Fibroblast of lung (primary cell): ENCODE measurements around the gene IL11RA. TPM values are rescaled to one million over a fixed set of nuclear protein-coding genes. Genes with fewer than 3 reads are reported as not detected.

Experiments used
- DNase-seq, 2 donors: peaks; one replicate each; pipeline versions ENCODE4 v3.0.0 to v3.0.0-alpha.2; 2010; ENCODE audit warnings: low read depth in 2 of 2
- H2AFZ ChIP-seq: 2 replicates; pipeline ENCODE4 v1.5.1; 2012; ENCODE audit warnings: low read length, control low read depth, inconsistent platforms
- H3K27ac ChIP-seq: 2 replicates; pipeline ENCODE4 v1.5.1; 2011; ENCODE audit warnings: low read length, control low read depth; ENCODE audit not compliant: insufficient read depth
- H3K27me3 ChIP-seq: 2 replicates; pipeline ENCODE4 v1.5.1; 2011; ENCODE audit warnings: mild to moderate bottlenecking, low read length; ENCODE audit not compliant: control insufficient read depth, insufficient read depth
- H3K36me3 ChIP-seq: 2 replicates; pipeline ENCODE4 v1.5.1; 2011; ENCODE audit warnings: low read length; ENCODE audit not compliant: control insufficient read depth, insufficient read depth
- H3K4me1 ChIP-seq: 2 replicates; pipeline ENCODE4 v1.5.1; 2011; ENCODE audit warnings: low read length; ENCODE audit not compliant: control insufficient read depth, insufficient read depth; ENCODE audit errors: extremely low read depth
- H3K4me2 ChIP-seq: 2 replicates; pipeline ENCODE4 v1.5.1; 2011; ENCODE audit warnings: low read length, control low read depth; ENCODE audit not compliant: insufficient read depth; ENCODE audit errors: extremely low read depth
- H3K4me3 ChIP-seq, 4 experiments: fragments of 200-600 bp in 1 of 4; sonication (generic) in 1 of 4; replicated peaks in 1 of 4; 2 replicates each; pipeline ENCODE4 v1.5.1; 2011 to 2016; ENCODE audit warnings: low read length in 4 of 4, low read depth in 3 of 4, mild to moderate bottlenecking in 3 of 4, control low read depth in 2 of 4, inconsistent platforms in 1 of 4, mixed read lengths in 1 of 4; ENCODE audit not compliant: insufficient read depth in 1 of 4; ENCODE audit errors: control extremely low read depth in 1 of 4
- H3K79me2 ChIP-seq: 2 replicates; pipeline ENCODE4 v1.5.1; 2012; ENCODE audit warnings: mild to moderate bottlenecking, low read length, inconsistent platforms; ENCODE audit not compliant: control insufficient read depth, insufficient read depth
- H3K9ac ChIP-seq: 2 replicates; pipeline ENCODE4 v1.5.1; 2011; ENCODE audit warnings: mild to moderate bottlenecking, low read length, control low read depth; ENCODE audit not compliant: insufficient read depth
- H3K9me3 ChIP-seq: 2 replicates; pipeline ENCODE4 v1.5.1; 2012; ENCODE audit warnings: low read depth, low read length; ENCODE audit not compliant: control insufficient read depth, insufficient read depth
- H4K20me1 ChIP-seq: 2 replicates; pipeline ENCODE4 v1.5.1; 2011; ENCODE audit warnings: low read length; ENCODE audit not compliant: control insufficient read depth, insufficient read depth; ENCODE audit errors: extremely low read depth
- EZH2 ChIP-seq: IDR thresholded peaks from 2 replicates; pipeline ENCODE4 v1.5.1; 2012; ENCODE audit warnings: low read length, control low read depth, mild to moderate bottlenecking; ENCODE audit errors: missing control alignments
- polyA plus RNA-seq, 2 donors: library from polyadenylated mRNA; depleted of rRNA in 1 of 2; stranded (reverse) in 1 of 2; unstranded in 1 of 2; fragments of >200 nt; gene quantifications; 2 replicates each; pipeline ENCODE4 v1.2.1, GENCODE V29; 2011 to 2012; ENCODE audit warnings: missing spikeins in 1 of 2
- total RNA-seq: library from RNA; depleted of rRNA; stranded (reverse); fragments of >200 nt; gene quantifications from 2 replicates; pipeline ENCODE4 v1.2.1, GENCODE V29; 2014
- TF ChIP-seq, protein P1 (sequence below), 2 donors: IDR thresholded peaks in 1 of 2; conservative IDR thresholded peaks in 1 of 2; 1 replicate in 1 of 2; 2 replicates in 1 of 2; pipeline ENCODE4 v1.5.1; 2011 to 2012; ENCODE audit warnings: low read length in 2 of 2, control low read depth in 1 of 2, inconsistent platforms in 1 of 2, low read depth in 1 of 2, mild to moderate bottlenecking in 1 of 2

IL11RA gene
- total and polyA plus RNA-seq, 2 donors (not counting 1 experiment from before 2014, with no cell fraction given), result 5.0 to 6.9 TPM

DNA sequence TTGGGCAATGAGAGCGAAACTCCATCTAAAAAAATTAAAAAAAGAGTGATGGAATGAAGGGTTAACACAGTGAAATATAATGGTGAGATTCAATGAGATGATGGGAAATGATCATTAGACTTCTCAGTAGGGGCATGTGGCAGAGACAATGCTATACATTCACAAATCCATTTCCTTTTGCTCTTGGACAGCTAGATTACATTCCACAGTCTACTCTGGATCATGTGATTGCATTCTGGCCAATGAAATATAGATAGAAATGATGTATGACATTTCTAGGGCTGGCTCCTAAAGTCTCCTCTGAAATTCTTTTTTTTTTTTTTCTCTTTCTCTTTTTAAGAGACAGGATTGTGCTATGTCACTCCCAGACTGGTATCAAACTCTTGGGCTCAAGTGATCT is 9.3 kb upstream of the IL11RA start:
- Histone ChIP-seq H3K79me2 (peaks cover 5% of the 10 kb centered on the region), H3K36me3 (no peaks in the 10 kb centered on the region), H4K20me1 (no peaks in the 10 kb centered on the region), H2AFZ (no peak overlapping the region), H3K27me3 (no peaks in the 10 kb centered on the region), H3K4me2 (no peak overlapping the region), H3K4me1 (peaks cover 13% of the 10 kb centered on the region), H3K4me3 (no peak overlapping the region), H3K27ac (no peak overlapping the region), H3K9me3 (no peaks in the 10 kb centered on the region), H3K9ac (no peak overlapping the region)
- DNase-seq, result no peak
- TF ChIP-seq EZH2, result no peak
- TF ChIP-seq, protein P1, sequence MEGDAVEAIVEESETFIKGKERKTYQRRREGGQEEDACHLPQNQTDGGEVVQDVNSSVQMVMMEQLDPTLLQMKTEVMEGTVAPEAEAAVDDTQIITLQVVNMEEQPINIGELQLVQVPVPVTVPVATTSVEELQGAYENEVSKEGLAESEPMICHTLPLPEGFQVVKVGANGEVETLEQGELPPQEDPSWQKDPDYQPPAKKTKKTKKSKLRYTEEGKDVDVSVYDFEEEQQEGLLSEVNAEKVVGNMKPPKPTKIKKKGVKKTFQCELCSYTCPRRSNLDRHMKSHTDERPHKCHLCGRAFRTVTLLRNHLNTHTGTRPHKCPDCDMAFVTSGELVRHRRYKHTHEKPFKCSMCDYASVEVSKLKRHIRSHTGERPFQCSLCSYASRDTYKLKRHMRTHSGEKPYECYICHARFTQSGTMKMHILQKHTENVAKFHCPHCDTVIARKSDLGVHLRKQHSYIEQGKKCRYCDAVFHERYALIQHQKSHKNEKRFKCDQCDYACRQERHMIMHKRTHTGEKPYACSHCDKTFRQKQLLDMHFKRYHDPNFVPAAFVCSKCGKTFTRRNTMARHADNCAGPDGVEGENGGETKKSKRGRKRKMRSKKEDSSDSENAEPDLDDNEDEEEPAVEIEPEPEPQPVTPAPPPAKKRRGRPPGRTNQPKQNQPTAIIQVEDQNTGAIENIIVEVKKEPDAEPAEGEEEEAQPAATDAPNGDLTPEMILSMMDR (conservative IDR thresholded peaks at IDR 0.05 in 1 of 2, IDR thresholded peaks at IDR 0.05 in 1 of 2; ENCODE audit: low read depth in 1 of 2, low read length in 2 of 2), result no peak

DNA sequence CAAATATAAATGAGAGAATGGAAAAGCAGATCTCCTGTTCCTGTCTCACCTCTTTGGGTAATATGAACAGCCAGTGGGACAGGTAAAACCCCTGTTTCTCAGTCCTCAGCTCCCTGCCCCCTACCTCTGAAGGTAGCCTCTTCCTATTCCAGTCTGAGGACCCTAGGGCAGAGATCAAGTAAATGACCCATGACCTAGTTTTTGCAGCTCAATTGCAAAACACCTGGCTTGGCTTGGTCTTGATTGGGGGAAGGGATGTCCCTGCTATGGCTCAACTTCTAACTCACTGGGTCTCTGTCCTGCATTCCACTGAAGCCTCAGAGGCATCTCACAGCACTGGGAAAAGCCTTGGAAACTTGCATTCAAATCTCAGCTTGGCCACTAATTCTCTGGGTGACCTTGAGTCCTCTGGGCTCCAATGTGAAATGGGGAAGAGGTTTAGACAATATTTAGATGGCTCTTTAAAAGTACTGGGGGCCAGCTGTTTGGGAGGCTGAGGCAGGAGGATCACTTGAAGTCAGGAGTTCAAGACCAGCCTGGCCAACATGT is 7.1 kb upstream of the IL11RA start:
- H2AFZ ChIP-seq, result no peak overlapping the region
- no peak for DNase-seq
- peaks cover 10% of the 10 kb centered on the region for H3K79me2 ChIP-seq
- no peaks in the 10 kb centered on the region for H3K27me3 ChIP-seq
- H3K27ac ChIP-seq, result no peak overlapping the region
- TF ChIP-seq, protein P1 (conservative IDR thresholded peaks at IDR 0.05 in 1 of 2, IDR thresholded peaks at IDR 0.05 in 1 of 2; ENCODE audit: low read depth in 1 of 2, low read length in 2 of 2), result no peak
- no peaks in the 10 kb centered on the region for H4K20me1 ChIP-seq
- H3K4me2 ChIP-seq, result no peak overlapping the region
- no peaks in the 10 kb centered on the region for H3K9me3 ChIP-seq
- peaks cover 9% of the 10 kb centered on the region for H3K4me1 ChIP-seq
- H3K9ac ChIP-seq, result no peak overlapping the region
- peaks cover 6% of the 10 kb centered on the region for H3K36me3 ChIP-seq
- H3K4me3 ChIP-seq, result no peak overlapping the region

DNA sequence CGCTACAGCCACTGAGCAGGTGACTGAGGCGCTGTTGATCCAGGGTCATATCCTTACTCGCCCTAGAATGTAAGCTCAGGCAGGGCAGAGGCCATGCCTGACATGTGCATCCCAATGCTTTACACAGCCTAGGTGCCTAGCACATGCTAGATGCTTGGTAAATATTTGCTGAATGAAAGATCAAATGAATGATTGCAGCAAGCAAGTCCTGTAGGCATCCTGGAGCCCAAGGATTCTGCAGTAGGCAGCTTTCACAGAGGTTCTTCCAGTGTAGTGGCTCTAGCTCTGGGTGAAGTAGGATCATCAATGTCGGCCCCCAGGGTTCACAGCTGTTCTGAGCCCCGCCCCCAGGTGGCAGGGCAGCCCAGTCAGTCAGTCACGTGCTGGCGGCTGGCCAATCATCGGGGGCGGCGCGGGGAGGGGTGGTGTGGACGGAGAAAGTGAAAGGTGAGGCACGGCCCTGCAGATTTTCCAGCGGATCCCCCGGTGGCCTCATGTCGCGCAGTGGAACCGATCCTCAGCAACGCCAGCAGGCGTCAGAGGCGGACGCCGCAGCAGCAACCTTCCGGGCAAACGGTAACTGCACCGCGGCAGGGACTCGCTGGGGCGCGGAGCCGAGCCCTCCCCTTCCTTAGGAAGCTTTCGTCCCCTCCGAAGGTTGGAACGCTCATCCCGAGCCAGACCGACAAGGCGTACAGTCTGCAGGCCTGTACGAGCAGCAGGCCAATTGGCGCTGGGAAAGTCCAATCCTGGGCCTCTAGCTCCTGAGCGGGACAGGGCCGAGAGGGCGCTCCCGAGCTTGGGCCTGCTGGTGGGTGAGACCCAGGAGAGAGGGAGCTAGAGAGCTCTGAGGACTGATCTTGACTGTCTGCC is 5.5 kb upstream of the IL11RA start, which contains the start of gene GALT:
GALT (plus strand) TSS at position 465 of the 873 bp plus-strand sequence; CDS start at position 495, 30 bp downstream.
- H3K4me3 ChIP-seq, result peak within 1 kb of the TSS; percentile 73 to 89 (median 82)
- H3K27ac ChIP-seq, result peak within 1 kb of the TSS; percentile 67
- H3K36me3 ChIP-seq, result peaks cover 6% of the 10 kb centered on the region
- peak within 1 kb of the TSS; percentile 79 for H3K9ac ChIP-seq
- no peaks in the 10 kb centered on the region for H3K9me3 ChIP-seq
- H3K4me1 ChIP-seq, result peaks cover 16% of the 10 kb centered on the region
- H4K20me1 ChIP-seq, result no peaks in the 10 kb centered on the region
- H3K27me3 ChIP-seq, result no peaks in the 10 kb centered on the region
- H3K79me2 ChIP-seq, result peaks cover 10% of the 10 kb centered on the region
- H3K4me2 ChIP-seq, result peak within 1 kb of the TSS; percentile 99
- TF ChIP-seq, protein P1 (conservative IDR thresholded peaks at IDR 0.05 in 1 of 2, IDR thresholded peaks at IDR 0.05 in 1 of 2; ENCODE audit: low read depth in 1 of 2, low read length in 2 of 2), result peak; percentile 54 to 67
- TF ChIP-seq EZH2, result no peak
- H2AFZ ChIP-seq, result peak within 1 kb of the TSS; percentile 99
- DNase-seq, result peak; percentile 77 to 80
